Measurements from ENCODE around the gene BCL10. TPM values are rescaled to one million over a fixed set of nuclear protein-coding genes. Genes with fewer than 3 reads are reported as not detected.
A peak's percentile ranks its signal among the peaks of the same experiment; 100 is the strongest.

The BCL10 gene
- total RNA-seq, 1 donor from 2014 or later, result 31.3 TPM

DNA sequence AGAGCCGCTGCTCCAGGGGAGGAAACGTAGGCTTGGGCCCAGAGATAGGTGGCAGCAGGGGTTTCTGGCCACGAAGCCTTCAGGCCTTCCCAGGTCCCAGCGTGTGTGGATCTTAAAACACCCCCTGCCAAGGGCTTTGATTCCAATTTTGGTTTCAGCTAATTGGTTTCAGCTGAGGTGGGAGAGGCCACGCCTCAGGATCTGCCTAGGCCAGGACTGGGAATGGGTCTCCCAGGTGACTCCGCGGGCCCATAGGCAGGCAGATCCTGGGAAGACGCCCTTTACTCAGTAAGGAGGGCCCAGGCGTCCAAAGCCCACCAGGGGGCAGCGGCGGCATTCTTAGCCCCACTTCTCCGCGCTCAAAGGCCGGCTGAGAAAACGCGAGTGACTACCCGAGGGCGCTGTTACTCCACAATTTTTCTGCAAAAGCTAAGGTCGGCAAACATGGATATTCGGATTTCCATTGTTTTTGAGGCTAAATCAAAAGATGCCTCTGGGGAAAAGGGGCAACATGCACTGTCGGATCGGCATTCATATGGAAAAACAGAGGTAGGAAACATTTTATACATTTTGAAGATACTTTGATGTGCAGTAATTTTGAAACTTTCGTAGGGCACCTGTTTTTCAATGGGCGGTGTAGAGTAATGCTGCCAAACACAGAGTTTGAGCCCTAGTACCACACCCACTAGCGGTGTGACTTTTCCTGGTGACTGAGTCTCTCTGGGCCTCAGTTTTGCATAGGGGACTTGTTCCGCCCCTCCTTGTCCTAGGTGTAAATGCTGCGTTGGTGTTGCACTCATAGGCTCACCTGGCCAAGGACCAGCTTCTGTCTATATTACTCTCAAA, 31.8 kb upstream of the BCL10 start:
- H3K4me3 ChIP-seq (ENCODE audit: low read depth, low read length), result no peak overlapping the region
- DNase-seq (ENCODE audit: low read depth) (peak; percentile 63), FAIRE-seq (no peak)

GRCh38 chr1:85306236-85306635, 29.8 kb upstream of the BCL10 start:
- FAIRE-seq (no peak), DNase-seq (ENCODE audit: low read depth) (no peak)
- no peaks in the 10 kb centered on the region for H3K36me3 ChIP-seq (ENCODE audit: control insufficient read depth, insufficient read depth, low read length)
- no peaks in the 10 kb centered on the region for H3K27me3 ChIP-seq (ENCODE audit: control insufficient read depth, insufficient read depth, low read length)
- H3K4me3 ChIP-seq (ENCODE audit: low read depth, low read length), result no peak overlapping the region
- TF ChIP-seq, protein P1, sequence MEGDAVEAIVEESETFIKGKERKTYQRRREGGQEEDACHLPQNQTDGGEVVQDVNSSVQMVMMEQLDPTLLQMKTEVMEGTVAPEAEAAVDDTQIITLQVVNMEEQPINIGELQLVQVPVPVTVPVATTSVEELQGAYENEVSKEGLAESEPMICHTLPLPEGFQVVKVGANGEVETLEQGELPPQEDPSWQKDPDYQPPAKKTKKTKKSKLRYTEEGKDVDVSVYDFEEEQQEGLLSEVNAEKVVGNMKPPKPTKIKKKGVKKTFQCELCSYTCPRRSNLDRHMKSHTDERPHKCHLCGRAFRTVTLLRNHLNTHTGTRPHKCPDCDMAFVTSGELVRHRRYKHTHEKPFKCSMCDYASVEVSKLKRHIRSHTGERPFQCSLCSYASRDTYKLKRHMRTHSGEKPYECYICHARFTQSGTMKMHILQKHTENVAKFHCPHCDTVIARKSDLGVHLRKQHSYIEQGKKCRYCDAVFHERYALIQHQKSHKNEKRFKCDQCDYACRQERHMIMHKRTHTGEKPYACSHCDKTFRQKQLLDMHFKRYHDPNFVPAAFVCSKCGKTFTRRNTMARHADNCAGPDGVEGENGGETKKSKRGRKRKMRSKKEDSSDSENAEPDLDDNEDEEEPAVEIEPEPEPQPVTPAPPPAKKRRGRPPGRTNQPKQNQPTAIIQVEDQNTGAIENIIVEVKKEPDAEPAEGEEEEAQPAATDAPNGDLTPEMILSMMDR (IDR thresholded peaks at IDR 0.05; ENCODE audit: insufficient read depth, low read length, severe bottlenecking), result no peak

More for the DNA sequence above, 31.8 kb upstream of the BCL10 start:
- no peaks in the 10 kb centered on the region for H3K27me3 ChIP-seq (ENCODE audit: control insufficient read depth, insufficient read depth, low read length)
- TF ChIP-seq, protein P1 (IDR thresholded peaks at IDR 0.05; ENCODE audit: insufficient read depth, low read length, severe bottlenecking), result peak; percentile 95
- no peaks in the 10 kb centered on the region for H3K36me3 ChIP-seq (ENCODE audit: control insufficient read depth, insufficient read depth, low read length)

- TF ChIP-seq, protein P1 (IDR thresholded peaks at IDR 0.05; ENCODE audit: insufficient read depth, low read length, severe bottlenecking), result no peak
- DNase-seq (ENCODE audit: low read depth) (no peak), FAIRE-seq (no peak)
- Histone ChIP-seq H3K27me3 (ENCODE audit: control insufficient read depth, insufficient read depth, low read length) (no peaks in the 10 kb centered on the region), H3K36me3 (ENCODE audit: control insufficient read depth, insufficient read depth, low read length) (no peaks in the 10 kb centered on the region), H3K4me3 (ENCODE audit: low read depth, low read length) (no peak overlapping the region)
Observed at GRCh38 chr1:85303440-85304162, 27.2 kb upstream of the BCL10 start.

- H3K36me3 ChIP-seq (ENCODE audit: control insufficient read depth, insufficient read depth, low read length), result no peaks in the 10 kb centered on the region
- H3K4me3 ChIP-seq (ENCODE audit: low read depth, low read length), result no peak overlapping the region
- no peaks in the 10 kb centered on the region for H3K27me3 ChIP-seq (ENCODE audit: control insufficient read depth, insufficient read depth, low read length)
- FAIRE-seq (no peak), DNase-seq (ENCODE audit: low read depth) (no peak)
- TF ChIP-seq, protein P1 (IDR thresholded peaks at IDR 0.05; ENCODE audit: insufficient read depth, low read length, severe bottlenecking), result no peak
Observed at GRCh38 chr1:85300140-85300539, 23.7 kb upstream of the BCL10 start.

DNA sequence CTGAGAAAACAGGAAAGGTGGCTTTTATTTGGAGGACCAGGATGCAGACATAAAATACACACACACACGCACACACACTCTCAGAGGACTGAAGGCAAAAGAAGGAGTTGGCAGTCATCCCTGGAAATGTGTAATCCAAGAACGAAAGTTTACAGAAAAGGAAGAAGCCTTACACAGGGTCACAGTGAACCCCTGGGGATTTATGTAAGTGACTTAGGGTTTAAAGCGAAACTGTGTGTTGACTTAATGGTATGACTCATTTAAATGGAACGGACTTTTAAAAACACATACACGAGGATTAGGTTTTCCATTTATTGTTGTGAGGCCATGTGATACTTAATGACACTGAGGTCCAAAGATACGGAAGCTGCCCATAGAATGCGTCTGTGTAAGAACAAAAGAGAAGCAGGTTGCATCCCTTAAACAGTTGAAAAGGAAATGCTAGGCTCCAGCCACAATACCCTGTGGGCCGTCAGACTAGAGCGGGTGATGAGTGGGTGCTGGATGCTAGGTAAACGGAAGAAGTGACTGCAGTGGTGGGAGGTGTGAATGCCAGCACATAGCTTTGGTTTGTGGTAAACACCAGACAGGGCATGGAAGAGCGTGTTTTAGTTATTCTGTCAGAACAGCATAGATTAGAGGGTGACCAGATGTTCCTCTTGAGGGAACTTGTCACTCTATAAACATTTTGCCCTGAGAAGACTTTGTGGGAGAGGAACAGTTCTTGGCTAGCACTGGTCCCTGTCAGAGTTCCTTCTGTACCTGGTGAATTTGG, 21.6 kb upstream of the BCL10 start:
- TF ChIP-seq, protein P1 (IDR thresholded peaks at IDR 0.05; ENCODE audit: insufficient read depth, low read length, severe bottlenecking), result no peak
- peak; percentile 98 for DNase-seq (ENCODE audit: low read depth)
- H3K27me3 ChIP-seq (ENCODE audit: control insufficient read depth, insufficient read depth, low read length), result no peaks in the 10 kb centered on the region
- H3K4me3 ChIP-seq (ENCODE audit: low read depth, low read length), result no peak overlapping the region
- no peaks in the 10 kb centered on the region for H3K36me3 ChIP-seq (ENCODE audit: control insufficient read depth, insufficient read depth, low read length)
- peak; percentile 40 for FAIRE-seq
